HG03457 (cell line): ENCODE results near the gene RAB38.

ENCODE experiments used
- ATAC-seq: cut with Tn5 transposase; IDR thresholded peaks from one replicate; pipeline ENCODE4 v1.9.1; 2021; ENCODE audit warnings: moderate number of reproducible peaks; ENCODE audit not compliant: unreplicated experiment

RAB38 gene

DNA sequence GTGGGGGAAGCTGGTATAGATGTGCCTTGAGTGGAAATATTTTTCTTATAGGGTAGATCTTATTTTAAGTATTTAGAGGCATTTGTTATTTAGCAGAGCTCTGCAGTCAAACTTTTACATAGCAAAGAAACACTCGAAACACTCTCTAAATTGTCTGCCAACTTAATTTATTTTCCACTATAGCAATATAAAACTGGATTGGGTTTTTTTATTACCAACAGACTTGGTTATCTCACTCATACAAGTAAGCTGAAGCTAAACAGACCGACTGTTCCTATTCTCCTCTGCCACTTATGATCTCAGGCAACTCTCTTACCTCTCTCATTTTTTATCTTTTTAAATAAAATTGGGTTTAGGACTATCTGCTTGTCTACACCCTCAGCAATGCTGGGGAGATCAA is 4.6 kb downstream of the RAB38 start:
- no peak for ATAC-seq

DNA sequence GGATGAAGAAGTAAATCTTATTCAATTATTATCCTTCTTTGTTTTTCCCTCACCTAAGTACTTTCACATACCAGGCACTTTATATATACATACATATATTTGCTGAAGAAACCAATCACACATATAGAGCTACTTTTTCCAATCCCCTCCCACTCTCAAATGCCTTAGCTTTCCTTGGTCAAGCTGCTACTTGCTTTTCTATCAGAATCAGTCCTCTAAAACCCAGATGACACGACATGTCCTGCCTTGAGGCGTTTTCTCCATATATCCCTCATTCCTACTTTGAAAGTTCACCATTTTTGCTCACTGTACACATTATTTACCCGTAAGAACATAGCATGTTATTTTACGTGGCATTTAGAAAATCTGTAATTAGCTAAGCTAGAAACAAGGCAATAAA is 5.4 kb downstream of the RAB38 start:
- no peak for ATAC-seq

DNA sequence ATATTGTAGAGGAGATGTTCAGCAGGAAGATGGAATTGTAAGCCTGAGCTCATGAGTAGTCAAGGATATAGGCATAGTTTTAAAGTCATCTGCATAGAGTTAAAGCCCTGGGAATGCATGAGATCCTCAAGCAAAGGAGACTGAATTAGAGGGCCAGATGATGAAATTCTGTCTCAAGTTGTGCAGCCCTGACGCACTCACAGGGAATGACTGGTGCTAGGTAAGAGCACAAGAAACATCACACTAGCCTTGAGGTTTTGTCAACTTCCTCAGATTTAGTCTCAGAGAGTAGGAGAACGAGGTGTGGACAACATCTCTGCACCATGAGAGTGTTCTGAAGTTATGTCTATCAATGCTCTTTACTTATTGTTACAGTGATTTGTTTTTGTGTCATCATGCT is 5.8 kb downstream of the RAB38 start:
- ATAC-seq, result no peak

DNA sequence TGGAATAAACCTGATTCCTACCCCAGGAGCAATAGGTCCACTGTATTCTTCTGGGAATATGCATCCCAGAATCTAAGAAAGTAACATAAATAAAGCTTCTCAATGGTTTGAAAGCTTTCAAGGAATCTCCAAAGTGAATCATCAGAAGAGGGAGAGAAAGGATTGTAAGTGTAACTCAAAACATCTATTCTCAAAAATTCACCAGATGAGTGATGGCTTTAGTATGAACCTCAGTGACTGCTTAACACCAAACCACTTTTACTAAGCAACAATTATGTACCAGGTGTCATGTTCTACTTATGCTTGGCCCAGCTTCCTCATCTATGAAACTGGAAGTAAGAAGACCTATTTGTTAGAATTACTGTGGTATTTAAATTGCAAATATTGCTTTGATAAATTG is 7.4 kb downstream of the RAB38 start:
- no peak for ATAC-seq

DNA sequence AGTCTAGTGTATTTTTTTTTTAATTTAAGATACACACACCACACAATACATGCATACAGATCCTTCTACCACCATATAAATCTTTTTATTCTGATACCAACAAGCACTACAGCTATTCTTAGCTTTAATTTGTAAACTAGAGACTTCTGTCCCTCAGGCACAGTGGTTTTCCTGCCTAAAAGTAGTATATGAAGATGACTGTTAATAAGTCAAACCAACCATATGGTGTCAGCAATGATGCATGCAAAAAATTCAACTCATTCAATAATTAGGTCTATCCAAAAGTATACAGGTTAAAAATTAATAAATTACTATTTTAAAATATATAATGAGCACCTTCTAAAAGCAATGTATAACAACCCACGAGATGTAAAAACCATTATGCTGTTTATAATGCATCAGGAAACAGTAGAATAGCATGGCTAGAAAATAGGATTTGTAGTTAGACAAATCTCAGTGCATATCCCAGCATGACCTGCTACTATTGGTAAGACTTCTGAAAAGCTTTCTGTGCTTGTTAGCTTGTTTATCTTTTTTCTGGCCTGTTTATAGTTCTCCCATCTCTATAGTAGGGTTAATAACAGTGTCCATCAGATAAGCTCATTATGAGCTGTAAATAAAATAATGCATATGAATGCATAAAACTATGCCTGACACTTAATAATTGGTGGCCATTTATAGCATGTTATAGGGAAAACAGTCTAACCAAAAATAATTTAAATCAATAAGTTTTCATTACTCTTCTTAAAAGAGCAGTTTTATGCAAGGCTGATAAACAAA is 10.2 kb downstream of the RAB38 start:
- ATAC-seq, result no peak

DNA sequence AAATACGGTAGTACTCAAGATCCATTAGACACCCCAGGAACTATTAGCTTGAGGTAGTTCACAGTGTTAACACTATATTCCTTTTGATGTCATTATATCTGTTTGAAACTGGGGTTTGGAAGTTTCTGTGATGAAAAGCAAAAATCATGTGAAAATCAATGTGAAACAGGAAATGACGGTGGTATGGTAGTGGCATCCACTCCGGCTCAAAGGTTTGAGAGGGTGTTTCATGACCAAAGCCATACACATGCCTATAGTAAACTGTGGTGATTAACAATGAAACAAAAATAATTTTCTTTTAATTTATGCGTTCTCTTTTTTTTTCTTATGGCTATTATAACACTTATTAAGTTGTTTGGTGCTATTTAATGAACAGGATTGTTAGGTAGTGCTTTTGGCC is 10.9 kb downstream of the RAB38 start:
- ATAC-seq, result no peak

DNA sequence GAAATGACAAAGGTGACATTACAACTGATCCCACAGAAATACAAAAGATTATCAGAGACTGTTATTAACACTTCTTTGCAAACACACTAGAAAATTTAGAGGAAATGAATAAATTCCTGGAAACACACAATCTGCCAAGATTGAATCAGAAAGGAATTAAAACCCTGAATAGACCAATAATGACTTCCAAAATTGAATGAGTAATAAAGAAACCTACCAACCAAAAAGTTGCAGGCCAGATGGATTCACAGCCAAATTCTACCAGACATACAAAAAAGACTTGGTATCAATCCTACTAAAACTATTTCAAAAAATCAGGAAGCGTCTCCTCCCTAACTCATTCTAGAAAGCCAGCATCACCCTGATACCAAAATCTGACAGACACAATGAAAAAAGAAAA is 17.2 kb downstream of the RAB38 start:
- no peak for ATAC-seq

DNA sequence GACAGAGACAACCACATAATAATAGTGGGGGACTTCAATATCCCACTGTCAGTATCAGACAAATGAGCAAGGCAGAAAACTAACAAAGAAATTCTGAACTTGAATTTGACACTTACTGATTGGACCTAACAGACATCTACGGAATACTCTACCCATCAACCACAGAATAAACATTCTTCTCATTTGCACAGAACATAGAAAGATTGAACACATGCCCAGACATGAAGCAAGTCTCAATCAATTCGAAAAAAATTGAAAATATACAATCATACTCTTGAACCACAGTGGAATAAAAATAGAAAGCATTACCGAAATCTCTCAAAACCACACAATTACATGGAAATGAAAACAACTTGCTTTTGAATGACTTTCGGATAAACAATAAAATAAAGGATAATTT is 17.9 kb downstream of the RAB38 start:
- no peak for ATAC-seq

DNA sequence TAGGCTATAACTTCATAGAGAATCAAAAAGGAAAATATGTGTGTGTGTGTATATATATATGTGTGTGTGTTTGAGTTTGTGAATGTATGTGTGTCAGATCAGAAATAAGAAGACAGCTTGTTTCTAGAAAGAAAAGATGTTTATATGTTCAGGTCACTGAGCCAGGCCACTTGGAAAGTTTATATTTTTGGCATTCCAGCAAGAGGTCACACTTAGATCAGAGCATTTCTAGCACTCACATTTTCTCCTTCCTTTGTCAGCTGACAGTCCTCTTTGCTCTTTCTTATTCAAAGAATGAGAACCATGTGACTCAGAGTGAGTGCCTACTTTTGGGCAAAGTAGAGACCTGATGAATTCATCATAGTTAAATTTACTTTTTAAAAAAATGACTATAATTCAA is 22.9 kb downstream of the RAB38 start:
- no peak for ATAC-seq

DNA sequence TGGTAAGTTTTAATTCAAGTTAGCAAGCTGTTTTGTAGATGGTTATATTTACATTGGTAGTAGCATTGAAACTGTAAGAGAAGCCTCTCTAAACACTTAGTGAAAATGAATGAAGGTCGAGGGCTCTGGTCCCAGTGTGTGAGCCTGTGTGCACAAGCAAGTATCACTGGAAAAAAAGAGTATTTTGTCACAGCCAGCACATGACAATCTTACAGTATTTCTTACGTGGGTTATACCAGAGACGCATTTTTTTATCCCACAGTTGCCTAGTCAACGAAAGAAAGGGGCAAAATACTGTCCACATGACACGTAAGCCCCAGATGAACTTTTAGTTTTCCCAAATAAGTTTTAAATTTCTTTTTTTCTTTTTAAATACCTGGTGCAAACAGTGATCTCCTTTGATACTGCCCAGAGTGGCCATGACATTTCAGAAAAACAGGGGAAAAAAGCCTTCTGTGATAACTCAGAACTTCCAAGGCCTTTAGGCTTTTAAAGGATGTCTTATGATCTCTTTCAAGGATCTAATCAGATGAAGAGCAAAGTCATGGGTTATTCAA is 23.5 kb downstream of the RAB38 start:
- ATAC-seq, result no peak

DNA sequence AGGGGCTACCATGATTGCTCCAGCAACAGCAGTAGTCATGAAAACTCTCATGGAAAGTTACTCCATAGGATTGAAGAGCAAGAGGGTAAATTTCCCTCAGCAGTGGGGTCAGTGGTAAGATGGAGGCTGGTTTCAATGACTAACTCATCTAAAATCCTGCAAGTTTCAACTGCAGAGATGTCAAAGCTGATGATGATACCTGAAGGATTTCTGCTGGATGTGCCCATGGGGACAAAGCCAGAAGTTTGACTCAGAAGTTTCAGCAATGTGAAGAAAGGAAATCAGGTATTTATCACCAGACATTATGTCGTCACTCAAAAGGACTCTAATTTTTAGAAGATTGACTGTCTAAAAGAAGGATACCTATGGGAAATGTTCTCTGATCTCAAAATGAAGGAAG is 29.1 kb downstream of the RAB38 start:
- ATAC-seq, result no peak

DNA sequence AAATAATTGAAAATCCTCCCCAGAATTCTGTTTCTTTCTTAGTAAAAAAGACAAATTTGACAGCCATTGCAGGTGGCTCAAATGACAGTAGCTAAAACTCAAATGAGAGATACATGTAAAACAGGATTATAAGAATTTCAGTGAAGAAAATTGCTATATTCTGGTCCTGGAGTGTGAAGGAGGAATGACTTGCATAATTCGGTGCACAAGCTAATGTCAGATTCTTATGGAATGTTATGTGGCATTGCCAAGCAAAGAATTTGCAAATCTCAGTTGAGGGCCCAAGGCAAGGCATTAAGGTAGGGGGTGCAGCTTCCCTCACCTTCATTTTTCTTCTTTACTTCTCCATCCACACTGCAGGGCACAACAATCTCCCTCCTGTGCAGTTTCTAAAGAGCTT is 35.4 kb downstream of the RAB38 start:
- no peak for ATAC-seq

DNA sequence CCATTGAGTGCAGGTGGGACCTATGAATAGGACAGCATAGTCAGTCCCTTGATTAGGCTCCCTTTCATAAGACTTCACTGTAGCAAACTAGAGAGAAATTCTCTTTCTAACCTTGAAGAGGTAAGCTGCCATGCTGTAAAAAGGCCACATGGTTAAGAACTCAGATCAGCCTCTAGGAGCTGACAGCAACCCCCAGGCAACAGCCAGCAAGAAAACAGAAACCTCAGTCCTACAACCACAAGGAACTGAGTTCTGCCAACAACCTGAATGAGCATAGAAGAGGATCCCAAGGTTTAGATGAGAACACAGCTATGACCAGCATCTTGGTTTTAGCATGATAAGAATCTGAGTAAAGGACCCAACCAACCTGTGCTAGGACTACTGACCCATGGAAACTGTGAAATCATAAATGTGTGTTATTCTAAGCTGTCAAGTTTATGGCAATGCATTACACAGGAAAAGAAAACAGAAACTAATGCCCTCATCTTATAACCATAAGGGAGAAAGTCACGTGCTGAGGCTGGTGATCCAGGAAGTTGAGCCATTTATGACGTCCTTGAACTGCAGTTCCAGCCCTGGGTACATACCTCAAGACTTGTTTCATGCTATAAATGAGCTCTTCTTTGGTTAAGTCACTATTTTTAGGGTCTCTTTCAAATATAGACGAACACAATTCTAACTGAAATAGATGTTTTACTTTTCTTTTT is 43.3 kb downstream of the RAB38 start:
- ATAC-seq, result peak; percentile 65

DNA sequence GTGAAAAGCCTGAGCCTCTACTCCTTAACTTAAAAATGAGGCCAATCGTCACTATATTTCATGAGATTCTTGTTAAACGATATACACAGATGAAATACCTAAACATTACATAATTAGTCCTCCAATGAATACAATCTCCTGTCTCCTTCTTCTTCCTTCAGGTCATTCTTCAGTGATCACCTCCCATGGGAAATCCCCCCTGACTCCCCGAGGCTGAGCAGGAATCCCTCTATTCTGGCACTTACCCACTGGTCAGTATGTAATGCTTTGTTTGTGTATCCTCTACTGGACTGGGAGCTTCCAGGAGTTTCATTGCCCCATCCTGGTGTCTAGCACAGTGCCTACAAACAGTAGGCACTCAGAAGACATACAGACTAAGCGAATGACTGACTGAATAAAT is 52.3 kb downstream of the RAB38 start:
- ATAC-seq, result no peak

DNA sequence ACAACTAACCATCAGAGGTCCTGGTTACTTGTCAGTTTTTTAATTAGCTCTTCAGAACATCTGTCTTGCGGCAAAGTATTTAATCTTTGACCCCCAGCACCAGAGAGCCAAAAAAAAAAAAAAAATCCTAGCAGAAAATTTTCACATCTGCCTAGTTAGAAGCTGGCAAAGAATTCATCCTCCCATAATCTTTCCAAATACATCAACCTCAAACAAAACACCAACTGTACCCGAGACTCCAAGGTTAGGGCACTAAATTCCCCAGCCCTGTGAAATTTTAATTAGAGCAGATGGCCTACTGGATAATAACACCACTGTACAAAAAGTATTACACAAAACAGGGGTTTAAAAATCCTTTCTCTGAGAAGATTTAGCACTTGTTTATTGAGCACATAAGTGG is 55.7 kb downstream of the RAB38 start:
- ATAC-seq, result no peak

DNA sequence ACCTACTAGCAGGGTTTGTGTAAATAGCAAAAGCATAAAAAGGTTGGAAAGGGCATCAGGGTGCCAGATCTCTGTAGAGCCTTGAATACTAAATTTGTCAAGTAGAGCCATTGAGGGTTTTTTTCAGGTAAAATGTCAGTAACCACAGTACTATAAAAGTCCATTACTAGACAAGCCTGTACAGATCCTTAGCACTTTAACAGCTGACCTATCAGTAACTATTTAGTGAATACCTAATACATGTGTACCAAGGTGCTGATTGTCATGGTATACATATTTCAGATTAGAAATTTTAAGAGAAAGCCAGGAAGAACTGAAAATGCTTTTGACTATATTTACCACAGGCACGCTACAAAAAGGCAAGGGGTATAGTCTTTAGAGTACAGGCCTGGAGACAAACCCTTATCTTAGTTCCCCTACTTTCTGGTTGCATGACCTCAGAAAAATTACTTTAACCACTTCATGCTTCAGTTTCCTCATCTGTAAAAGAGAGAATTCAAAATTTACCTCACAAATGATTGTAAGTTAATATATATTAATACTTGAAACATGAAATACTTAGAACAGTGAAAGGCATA is 57.9 kb downstream of the RAB38 start:
- ATAC-seq, result peak; percentile 55

DNA sequence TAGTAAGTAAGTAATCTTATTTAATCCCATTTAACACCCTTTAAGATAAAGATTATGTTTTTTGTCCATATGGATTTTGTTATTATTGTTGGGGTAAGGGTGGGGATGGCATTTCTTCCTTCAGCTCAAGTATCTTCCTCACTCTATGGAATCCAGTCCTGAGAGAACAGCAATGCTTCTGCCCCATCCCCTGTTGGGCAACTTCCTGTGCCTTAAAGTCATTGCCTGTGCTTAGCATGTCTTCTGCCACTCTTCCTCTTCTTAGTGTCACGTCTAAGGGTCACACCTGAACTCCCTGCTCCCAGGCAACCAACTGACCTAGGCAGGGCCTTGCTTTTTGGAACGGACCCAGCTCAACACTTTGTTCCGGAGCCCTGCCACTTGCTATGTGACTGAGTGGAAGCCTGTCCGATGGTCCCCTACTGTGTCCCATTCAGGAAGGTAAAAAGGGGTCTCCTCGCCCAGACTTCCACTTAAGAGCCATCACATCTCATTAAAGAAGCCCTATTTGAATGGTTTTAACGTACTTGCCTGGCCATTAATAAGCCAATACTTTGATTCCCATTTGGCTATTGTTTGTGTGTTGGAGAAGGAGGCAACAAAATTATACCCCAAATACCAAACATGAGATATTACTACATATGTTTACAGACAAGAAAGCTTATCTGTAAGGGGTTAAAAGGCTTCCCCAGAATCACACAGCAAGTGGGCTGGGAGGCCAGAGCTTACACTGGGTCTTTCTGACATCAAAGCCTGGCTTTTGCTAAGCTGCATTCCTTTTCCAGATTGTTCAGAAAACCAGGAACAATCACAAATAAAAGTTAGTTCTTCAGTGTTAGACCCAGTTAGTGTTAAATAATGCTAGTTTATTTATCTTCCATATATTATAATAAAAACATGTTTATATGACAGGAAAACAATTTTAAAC is 59.2 kb downstream of the RAB38 start:
- no peak for ATAC-seq

DNA sequence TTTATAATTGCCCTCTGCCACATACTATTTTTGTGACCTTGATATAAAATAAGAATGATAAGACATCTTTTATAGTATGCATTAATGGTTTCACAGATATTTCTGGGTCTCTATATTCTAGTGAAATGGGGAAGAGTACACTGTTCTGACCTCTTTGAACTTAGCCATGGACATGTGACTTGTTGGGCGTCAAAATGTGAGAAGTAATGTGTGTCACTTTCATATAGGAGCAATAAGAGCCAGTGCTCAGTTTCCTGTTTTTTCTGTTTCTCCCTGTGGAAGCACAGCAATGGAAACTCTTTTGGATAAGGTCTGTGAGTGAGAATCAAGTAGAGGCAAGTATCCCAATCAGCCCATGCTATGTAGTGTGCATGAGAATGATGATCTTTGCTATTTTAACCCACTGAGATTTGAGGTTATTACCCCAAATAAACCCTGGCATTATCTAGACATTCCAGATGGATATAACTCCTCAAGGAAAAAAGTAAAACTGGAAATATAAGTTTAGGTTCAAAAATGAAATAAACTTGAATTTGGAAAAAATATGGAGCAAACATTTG is 60.7 kb downstream of the RAB38 start:
- ATAC-seq, result no peak

DNA sequence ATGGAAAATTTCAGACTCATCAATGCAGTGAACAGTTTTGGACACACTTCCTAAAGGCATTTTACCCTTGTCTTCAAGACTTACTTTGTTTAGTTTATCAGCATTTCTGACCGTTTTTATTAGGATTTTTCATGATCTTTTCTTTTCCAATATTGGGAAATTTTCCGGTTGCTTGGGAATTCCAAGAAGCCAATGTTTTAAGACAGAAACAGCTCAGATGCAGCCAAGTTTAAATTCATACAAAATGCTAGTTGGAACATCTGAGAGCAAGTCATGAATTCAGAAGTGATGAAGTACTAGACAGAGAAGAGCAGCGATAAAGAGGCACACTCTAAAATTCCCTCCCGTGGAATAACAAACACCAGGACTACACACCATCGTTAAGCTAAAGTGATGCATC is 68.6 kb downstream of the RAB38 start:
- ATAC-seq, result no peak

DNA sequence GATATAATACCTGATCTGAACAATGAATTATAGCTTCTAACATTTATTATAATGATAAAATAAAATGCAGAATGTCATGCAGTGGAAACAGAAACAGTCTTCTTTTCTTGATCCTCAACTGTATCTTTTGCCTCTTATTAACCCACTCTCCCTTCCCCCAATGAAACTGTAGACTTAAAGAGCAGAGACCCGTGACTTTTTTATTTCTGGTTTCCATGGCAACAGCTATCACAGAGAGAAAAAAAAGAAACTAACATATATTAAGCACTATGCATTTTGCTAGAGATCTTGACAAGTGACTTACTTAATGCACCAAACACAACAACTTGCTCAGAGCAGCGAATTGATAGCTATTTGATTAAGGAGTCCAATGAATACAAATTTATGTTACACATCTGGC is 69.3 kb downstream of the RAB38 start:
- ATAC-seq, result no peak

DNA sequence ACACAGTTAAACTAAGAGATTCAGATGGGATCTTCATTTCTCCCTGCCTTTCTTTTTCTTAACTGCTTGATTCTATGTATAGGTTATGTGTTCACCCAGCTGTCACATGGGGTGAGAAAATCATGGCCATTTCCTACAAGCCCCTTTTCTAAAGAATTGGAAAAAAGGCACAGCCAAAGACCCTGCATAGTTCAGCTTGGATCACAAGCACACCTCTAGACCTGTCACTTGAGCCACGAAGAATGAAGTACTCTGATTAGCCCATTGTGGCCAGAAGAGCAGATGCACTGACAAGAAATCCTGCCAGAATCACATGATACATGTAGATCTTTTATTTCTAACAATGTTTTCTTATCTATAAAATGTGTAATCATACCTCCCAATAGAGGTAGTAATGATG is 69.7 kb downstream of the RAB38 start:
- no peak for ATAC-seq
